Measurements from ENCODE around the gene RNF152. TPM values are rescaled to one million over a fixed set of nuclear protein-coding genes. Genes with fewer than 3 reads are reported as not detected.

RNF152 gene
- total RNA-seq, 1 donor from 2014 or later, result 10.4 TPM

DNA sequence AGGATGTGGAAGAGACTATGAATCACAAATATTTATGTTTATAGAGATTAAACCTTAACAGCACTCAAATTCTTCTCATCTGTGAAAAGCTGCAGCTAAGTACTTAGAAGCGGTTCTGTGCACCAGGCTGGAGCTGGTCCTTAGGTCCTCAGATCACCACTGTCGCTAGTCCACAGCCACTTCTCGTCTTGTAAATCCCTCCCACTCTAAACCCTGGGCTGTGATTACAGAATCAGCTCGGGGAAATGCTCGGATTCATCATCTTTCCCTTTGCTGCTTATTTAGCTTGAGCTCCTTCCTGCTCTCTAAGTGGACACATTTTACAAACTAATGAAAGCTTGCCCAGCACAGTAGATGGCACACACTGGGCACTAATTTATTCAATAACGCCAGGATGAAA is 61.7 kb downstream of the RNF152 start:
- TF ChIP-seq, protein P1, sequence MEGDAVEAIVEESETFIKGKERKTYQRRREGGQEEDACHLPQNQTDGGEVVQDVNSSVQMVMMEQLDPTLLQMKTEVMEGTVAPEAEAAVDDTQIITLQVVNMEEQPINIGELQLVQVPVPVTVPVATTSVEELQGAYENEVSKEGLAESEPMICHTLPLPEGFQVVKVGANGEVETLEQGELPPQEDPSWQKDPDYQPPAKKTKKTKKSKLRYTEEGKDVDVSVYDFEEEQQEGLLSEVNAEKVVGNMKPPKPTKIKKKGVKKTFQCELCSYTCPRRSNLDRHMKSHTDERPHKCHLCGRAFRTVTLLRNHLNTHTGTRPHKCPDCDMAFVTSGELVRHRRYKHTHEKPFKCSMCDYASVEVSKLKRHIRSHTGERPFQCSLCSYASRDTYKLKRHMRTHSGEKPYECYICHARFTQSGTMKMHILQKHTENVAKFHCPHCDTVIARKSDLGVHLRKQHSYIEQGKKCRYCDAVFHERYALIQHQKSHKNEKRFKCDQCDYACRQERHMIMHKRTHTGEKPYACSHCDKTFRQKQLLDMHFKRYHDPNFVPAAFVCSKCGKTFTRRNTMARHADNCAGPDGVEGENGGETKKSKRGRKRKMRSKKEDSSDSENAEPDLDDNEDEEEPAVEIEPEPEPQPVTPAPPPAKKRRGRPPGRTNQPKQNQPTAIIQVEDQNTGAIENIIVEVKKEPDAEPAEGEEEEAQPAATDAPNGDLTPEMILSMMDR (IDR thresholded peaks at IDR 0.05; ENCODE audit: borderline replicate concordance), result no peak
- Histone ChIP-seq H3K36me3 (peaks cover 2% of the 10 kb centered on the region), H3K27me3 (ENCODE audit: low read depth) (no peaks in the 10 kb centered on the region), H3K27ac (replicated peaks) (peak overlapping the region; percentile 42), H3K9me3 (replicated peaks) (peaks cover 5% of the 10 kb centered on the region), H3K4me1 (peaks cover 51% of the 10 kb centered on the region), H3K4me3 (no peak overlapping the region)
- DNase-seq, result no peak
- intact Hi-C loops (cut with micrococcal nuclease), result no loop called here

DNA sequence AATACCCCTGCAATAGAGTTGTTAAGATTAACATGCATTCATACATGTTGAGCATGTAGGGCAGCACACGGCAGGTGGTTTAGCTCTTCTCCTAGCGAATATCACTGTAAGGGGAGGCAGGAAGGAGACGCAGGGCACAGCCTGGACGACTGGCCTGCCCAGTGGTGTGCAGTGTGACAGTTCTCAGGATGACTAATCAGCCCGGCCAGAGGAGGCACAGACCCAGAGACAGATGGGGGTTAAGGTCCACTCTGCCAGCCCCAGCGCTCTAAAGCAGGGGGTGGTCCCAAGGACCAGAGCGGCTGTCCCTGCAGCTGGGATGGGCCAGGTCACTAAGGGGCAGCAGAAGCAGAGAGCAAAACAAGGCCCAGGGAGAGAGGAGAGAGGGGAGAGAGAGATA is 63.7 kb downstream of the RNF152 start:
- TF ChIP-seq, protein P1 (IDR thresholded peaks at IDR 0.05; ENCODE audit: borderline replicate concordance), result no peak
- intact Hi-C loops (cut with micrococcal nuclease), result no loop called here
- H3K4me1 ChIP-seq, result peaks cover 65% of the 10 kb centered on the region
- H3K36me3 ChIP-seq, result no peaks in the 10 kb centered on the region
- H3K4me3 ChIP-seq, result no peak overlapping the region
- no peak for DNase-seq
- no peaks in the 10 kb centered on the region for H3K9me3 ChIP-seq (replicated peaks)
- no peak overlapping the region for H3K27ac ChIP-seq (replicated peaks)
- H3K27me3 ChIP-seq (ENCODE audit: low read depth), result no peaks in the 10 kb centered on the region

DNA sequence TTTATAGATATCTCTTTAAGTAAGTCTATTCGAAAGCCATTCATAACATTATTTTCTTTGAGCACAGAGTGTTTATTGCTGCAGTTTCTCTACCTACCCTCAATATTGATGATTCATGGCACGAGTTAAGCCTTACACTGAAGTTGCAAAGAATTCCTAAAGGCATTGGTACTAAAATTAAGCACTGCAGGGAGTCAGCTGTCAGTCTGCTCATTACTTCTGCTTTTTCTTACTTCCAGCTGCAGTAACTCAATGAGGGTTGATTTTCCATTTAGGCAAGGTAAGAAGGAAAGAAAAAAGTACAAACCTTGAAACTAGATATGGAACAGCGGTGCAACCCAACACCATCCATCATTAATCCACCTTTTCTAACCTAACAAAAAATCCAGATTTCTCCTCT is 65.2 kb downstream of the RNF152 start:
- Histone ChIP-seq H3K9me3 (replicated peaks) (no peaks in the 10 kb centered on the region), H3K27me3 (ENCODE audit: low read depth) (no peaks in the 10 kb centered on the region), H3K4me3 (no peak overlapping the region), H3K27ac (replicated peaks) (no peak overlapping the region), H3K36me3 (no peaks in the 10 kb centered on the region), H3K4me1 (peaks cover 51% of the 10 kb centered on the region)
- DNase-seq, result no peak
- intact Hi-C loops (cut with micrococcal nuclease), result no loop called here
- TF ChIP-seq, protein P1 (IDR thresholded peaks at IDR 0.05; ENCODE audit: borderline replicate concordance), result no peak

DNA sequence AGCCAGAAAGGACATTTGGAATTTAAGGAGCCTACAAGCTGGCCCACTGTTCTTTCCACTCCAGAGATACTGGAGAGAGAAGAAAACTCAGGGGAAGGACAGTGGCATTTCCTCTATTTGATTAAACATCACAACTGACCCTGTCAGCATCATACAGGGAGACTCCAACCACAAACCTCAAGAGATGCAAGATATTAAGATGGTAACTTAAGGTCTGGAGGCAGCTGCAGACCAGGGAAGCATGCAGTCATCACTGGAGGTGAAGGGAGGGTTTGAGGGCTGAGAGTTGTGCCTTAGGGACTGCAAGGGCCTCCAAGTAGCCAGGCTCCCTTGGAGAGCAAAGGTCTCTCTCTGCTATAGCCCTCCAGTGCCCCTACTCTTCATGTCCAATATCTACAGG is 67.4 kb downstream of the RNF152 start:
- no peak for DNase-seq
- H3K4me3 ChIP-seq, result no peak overlapping the region
- H3K4me1 ChIP-seq, result peaks cover 36% of the 10 kb centered on the region
- intact Hi-C loops (cut with micrococcal nuclease), result no loop called here
- no peaks in the 10 kb centered on the region for H3K27me3 ChIP-seq (ENCODE audit: low read depth)
- no peaks in the 10 kb centered on the region for H3K36me3 ChIP-seq
- H3K9me3 ChIP-seq (replicated peaks), result no peaks in the 10 kb centered on the region
- TF ChIP-seq, protein P1 (IDR thresholded peaks at IDR 0.05; ENCODE audit: borderline replicate concordance), result no peak
- H3K27ac ChIP-seq (replicated peaks), result no peak overlapping the region

DNA sequence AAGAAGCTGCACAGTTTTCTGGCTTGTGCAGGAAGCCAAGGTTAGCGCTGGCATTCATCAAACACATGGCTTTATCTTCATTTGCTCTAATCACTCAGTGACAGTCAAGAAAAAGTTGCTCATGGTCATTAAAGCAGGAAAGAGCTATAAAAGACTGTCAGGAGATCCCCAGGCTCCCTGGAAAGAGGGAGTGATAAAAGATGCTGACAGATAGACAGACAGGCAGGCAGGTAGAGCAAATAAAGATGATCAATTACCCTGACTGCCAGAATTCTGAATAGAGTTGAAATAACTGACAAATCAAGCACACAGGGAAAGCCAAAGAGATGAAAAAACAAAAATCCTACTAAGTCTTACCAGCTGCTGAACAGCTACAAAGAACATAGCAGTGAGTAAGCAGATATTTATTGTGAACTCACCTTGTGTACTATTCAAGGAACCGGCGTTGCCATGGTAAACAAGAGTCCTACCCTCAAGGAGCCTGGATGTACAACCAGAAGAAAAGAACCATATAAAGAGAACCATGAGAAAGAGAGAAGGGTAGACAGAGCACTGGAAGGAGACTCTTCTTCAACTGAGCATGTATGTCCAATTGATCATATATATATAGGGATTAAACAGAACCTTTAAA is 68.0 kb downstream of the RNF152 start:
- H3K4me1 ChIP-seq, result peaks cover 34% of the 10 kb centered on the region
- no peaks in the 10 kb centered on the region for H3K9me3 ChIP-seq (replicated peaks)
- no peak for DNase-seq
- intact Hi-C loops (cut with micrococcal nuclease), result no loop called here
- TF ChIP-seq, protein P1 (IDR thresholded peaks at IDR 0.05; ENCODE audit: borderline replicate concordance), result no peak
- H3K36me3 ChIP-seq, result no peaks in the 10 kb centered on the region
- no peak overlapping the region for H3K4me3 ChIP-seq
- no peaks in the 10 kb centered on the region for H3K27me3 ChIP-seq (ENCODE audit: low read depth)
- no peak overlapping the region for H3K27ac ChIP-seq (replicated peaks)

Measured in left ventricle myocardium inferior (tissue), 1 donor.